Rectal smooth muscle tissue (tissue), 1 donor: Measurements from ENCODE around the gene PACRG.

ENCODE experiments used
- H3K27ac ChIP-seq: one replicate; pipeline ENCODE4 v1.7.0; 2013; ENCODE audit warnings: low read depth, low read length, inconsistent platforms
- H3K27me3 ChIP-seq: one replicate; pipeline ENCODE4 v1.7.0; 2013; ENCODE audit warnings: low read length; ENCODE audit not compliant: control insufficient read depth, insufficient read depth
- H3K36me3 ChIP-seq: one replicate; pipeline ENCODE4 v1.7.0; 2013; ENCODE audit warnings: low read length; ENCODE audit not compliant: control insufficient read depth, insufficient read depth
- H3K4me1 ChIP-seq: one replicate; pipeline ENCODE4 v1.7.0; 2013; ENCODE audit warnings: low read length; ENCODE audit not compliant: control insufficient read depth, insufficient read depth
- H3K4me3 ChIP-seq: one replicate; pipeline ENCODE4 v1.7.0; 2013; ENCODE audit warnings: low read length
- H3K9ac ChIP-seq: one replicate; pipeline ENCODE4 v1.7.0; 2013; ENCODE audit warnings: low read length

The PACRG gene

GRCh38 chr6:163183806-163184205 is 456.0 kb downstream of the PACRG start:
- no peaks in the 10 kb centered on the region for H3K36me3 ChIP-seq
- no peak overlapping the region for H3K4me3 ChIP-seq
- no peak overlapping the region for H3K27ac ChIP-seq
- H3K4me1 ChIP-seq = peaks cover 4% of the 10 kb centered on the region
- no peaks in the 10 kb centered on the region for H3K27me3 ChIP-seq
- no peak overlapping the region for H3K9ac ChIP-seq

DNA sequence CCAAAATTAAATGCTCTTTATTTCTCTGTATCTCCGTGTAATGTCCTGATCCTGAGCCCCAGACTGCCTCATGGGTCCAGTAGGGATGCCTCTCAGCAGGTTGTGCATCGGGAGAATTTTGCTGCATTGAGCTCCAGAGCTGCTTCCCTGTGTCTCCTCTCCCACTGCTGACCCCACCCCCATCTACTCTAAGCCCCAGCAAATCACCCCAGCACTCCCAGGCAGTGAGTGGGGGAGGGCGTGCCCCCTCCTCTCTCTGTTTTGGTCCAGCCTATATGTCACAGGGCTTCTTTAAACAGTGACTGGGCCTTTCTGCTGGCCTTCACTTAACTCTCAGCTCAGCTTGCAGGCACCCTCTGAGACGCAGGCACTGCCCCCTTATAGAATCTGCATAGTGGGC is 458.0 kb downstream of the PACRG start:
- Histone ChIP-seq H3K36me3 (no peaks in the 10 kb centered on the region), H3K27ac (no peak overlapping the region), H3K27me3 (no peaks in the 10 kb centered on the region), H3K4me1 (peaks cover 4% of the 10 kb centered on the region), H3K4me3 (no peak overlapping the region), H3K9ac (no peak overlapping the region)

GRCh38 chr6:163186527-163186926 is 458.8 kb downstream of the PACRG start:
- Histone ChIP-seq H3K4me3 (no peak overlapping the region), H3K4me1 (peaks cover 4% of the 10 kb centered on the region), H3K36me3 (no peaks in the 10 kb centered on the region), H3K9ac (no peak overlapping the region), H3K27me3 (no peaks in the 10 kb centered on the region), H3K27ac (no peak overlapping the region)

GRCh38 chr6:163187201-163187600 is 459.4 kb downstream of the PACRG start:
- H3K27me3 ChIP-seq = no peaks in the 10 kb centered on the region
- peaks cover 4% of the 10 kb centered on the region for H3K4me1 ChIP-seq
- no peak overlapping the region for H3K4me3 ChIP-seq
- no peaks in the 10 kb centered on the region for H3K36me3 ChIP-seq
- no peak overlapping the region for H3K27ac ChIP-seq
- no peak overlapping the region for H3K9ac ChIP-seq

DNA sequence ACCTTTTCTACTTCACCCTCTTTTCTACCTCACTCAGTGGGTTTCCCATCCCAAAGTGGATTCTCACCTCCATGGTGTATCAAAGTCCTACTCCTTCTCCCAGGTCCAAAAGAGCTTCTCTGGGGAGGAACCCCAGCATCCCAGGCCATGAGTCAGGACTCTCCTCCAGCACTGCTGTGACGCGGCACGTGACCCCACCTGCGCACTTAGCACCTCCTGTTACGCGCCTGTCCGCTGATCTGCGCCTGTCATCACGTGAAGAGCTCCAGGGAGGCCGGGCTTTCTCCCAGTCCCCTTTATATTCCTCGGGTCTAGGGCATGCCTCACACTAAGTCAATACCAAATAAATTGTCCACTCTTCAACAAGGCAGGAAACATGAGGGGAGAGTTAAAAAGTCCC is 459.8 kb downstream of the PACRG start:
- no peak overlapping the region for H3K4me3 ChIP-seq
- H3K36me3 ChIP-seq = no peaks in the 10 kb centered on the region
- H3K4me1 ChIP-seq = peaks cover 4% of the 10 kb centered on the region
- H3K27ac ChIP-seq = no peak overlapping the region
- no peaks in the 10 kb centered on the region for H3K27me3 ChIP-seq
- H3K9ac ChIP-seq = no peak overlapping the region

- Histone ChIP-seq H3K9ac (no peak overlapping the region), H3K27ac (no peak overlapping the region), H3K4me1 (peaks cover 3% of the 10 kb centered on the region), H3K27me3 (no peaks in the 10 kb centered on the region), H3K4me3 (no peak overlapping the region), H3K36me3 (no peaks in the 10 kb centered on the region)
These were observed 461.0 kb downstream of the PACRG start for GRCh38 chr6:163188746-163189145.

DNA sequence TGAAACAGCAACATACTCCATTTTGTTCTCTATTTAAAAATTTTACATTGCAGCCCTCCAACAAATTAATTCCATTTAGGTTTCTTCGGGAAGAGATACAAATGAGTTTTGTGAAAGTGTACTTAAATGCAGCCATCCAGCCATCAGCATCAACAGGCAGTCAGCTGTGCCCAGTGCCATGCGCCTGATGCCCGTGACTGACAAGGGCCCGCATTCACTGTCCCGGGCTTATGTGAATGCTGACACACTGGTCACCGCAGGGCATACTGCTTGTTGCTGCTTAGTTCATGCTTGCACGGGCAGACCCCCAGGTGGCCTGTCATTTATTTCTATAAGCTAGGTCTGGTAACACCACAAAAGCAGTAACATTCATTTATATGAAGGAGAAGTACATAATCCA is 461.8 kb downstream of the PACRG start:
- no peak overlapping the region for H3K9ac ChIP-seq
- H3K27ac ChIP-seq = no peak overlapping the region
- H3K4me1 ChIP-seq = no peaks in the 10 kb centered on the region
- H3K27me3 ChIP-seq = no peaks in the 10 kb centered on the region
- no peaks in the 10 kb centered on the region for H3K36me3 ChIP-seq
- H3K4me3 ChIP-seq = no peak overlapping the region

GRCh38 chr6:163190786-163191185 is 463.0 kb downstream of the PACRG start:
- H3K4me1 ChIP-seq = no peaks in the 10 kb centered on the region
- H3K36me3 ChIP-seq = no peaks in the 10 kb centered on the region
- H3K27ac ChIP-seq = no peak overlapping the region
- no peaks in the 10 kb centered on the region for H3K27me3 ChIP-seq
- H3K9ac ChIP-seq = no peak overlapping the region
- no peak overlapping the region for H3K4me3 ChIP-seq

- Histone ChIP-seq H3K4me3 (no peak overlapping the region), H3K36me3 (no peaks in the 10 kb centered on the region), H3K27ac (no peak overlapping the region), H3K9ac (no peak overlapping the region), H3K27me3 (no peaks in the 10 kb centered on the region), H3K4me1 (no peaks in the 10 kb centered on the region)
These were observed 464.1 kb downstream of the PACRG start for GRCh38 chr6:163191704-163192537.

- Histone ChIP-seq H3K36me3 (no peaks in the 10 kb centered on the region), H3K27me3 (no peaks in the 10 kb centered on the region), H3K4me1 (no peaks in the 10 kb centered on the region), H3K4me3 (no peak overlapping the region), H3K9ac (no peak overlapping the region), H3K27ac (no peak overlapping the region)
These were observed 464.8 kb downstream of the PACRG start for GRCh38 chr6:163192591-163192990.

GRCh38 chr6:163193326-163193725 is 465.6 kb downstream of the PACRG start:
- H3K4me3 ChIP-seq = no peak overlapping the region
- H3K36me3 ChIP-seq = no peaks in the 10 kb centered on the region
- no peaks in the 10 kb centered on the region for H3K4me1 ChIP-seq
- H3K27ac ChIP-seq = no peak overlapping the region
- H3K27me3 ChIP-seq = no peaks in the 10 kb centered on the region
- H3K9ac ChIP-seq = no peak overlapping the region

DNA sequence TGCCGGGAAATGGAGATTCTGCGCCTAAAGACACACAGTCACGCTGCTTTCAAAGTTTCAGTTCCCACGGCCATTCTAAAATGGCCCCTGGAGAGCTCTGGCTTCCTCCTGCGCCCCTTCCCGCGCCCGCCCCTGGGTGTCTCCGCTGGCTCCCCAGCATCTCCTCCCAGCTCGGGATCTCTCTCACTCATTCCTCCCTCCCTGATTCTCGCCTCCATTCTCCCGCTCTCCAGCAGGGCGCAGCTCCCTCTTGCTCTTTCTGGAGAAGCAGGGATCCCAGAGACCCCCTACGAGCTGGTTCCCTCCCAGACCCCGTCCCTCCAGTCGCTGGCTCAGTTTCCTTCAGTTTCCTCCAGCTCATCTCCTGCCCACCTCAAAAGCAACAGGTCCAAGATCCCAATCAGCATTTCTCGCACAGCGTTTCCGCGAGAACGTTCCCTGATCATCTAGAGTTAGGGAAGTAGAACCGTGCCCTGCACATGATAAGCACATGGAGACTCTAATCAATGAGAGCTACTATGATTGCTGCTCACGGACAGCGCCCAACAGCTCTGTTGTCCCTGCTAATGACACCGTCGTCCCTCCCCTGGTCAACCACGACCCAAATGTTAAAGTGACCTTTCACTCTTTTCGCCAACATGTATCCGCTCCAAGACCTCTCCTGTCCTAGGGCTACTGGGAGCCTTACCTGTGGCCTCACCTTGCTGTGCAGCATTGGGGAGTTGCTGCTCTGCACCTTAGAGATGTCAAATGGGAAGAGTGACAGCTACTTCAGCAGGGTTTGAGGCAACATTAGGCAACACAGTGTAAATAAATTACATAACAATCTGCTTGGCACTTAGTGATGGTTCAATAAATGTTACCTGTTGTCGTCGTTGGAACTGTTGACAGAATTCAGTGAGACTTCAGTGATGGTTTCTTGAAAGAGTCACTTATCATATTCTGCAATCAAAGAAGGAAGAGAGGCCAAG is 468.2 kb downstream of the PACRG start:
- no peak overlapping the region for H3K27ac ChIP-seq
- H3K4me3 ChIP-seq = no peak overlapping the region
- H3K9ac ChIP-seq = no peak overlapping the region
- no peaks in the 10 kb centered on the region for H3K36me3 ChIP-seq
- no peaks in the 10 kb centered on the region for H3K27me3 ChIP-seq
- H3K4me1 ChIP-seq = no peaks in the 10 kb centered on the region
